AG10803 (cell line): ENCODE data around the gene HIP1R.

Experiments
- DNase-seq: peaks from one replicate; pipeline ENCODE4 v3.0.0; 2010; ENCODE audit warnings: low read depth
- H3K4me3 ChIP-seq: 2 replicates; pipeline ENCODE4 v1.5.1; 2011; ENCODE audit warnings: mild to moderate bottlenecking, low read length, control low read depth
- CTCF ChIP-seq: conservative IDR thresholded peaks from 2 replicates; pipeline ENCODE4 v1.5.1; 2011; ENCODE audit warnings: mild to moderate bottlenecking, low read length, control low read depth, inconsistent platforms

The HIP1R gene

DNA sequence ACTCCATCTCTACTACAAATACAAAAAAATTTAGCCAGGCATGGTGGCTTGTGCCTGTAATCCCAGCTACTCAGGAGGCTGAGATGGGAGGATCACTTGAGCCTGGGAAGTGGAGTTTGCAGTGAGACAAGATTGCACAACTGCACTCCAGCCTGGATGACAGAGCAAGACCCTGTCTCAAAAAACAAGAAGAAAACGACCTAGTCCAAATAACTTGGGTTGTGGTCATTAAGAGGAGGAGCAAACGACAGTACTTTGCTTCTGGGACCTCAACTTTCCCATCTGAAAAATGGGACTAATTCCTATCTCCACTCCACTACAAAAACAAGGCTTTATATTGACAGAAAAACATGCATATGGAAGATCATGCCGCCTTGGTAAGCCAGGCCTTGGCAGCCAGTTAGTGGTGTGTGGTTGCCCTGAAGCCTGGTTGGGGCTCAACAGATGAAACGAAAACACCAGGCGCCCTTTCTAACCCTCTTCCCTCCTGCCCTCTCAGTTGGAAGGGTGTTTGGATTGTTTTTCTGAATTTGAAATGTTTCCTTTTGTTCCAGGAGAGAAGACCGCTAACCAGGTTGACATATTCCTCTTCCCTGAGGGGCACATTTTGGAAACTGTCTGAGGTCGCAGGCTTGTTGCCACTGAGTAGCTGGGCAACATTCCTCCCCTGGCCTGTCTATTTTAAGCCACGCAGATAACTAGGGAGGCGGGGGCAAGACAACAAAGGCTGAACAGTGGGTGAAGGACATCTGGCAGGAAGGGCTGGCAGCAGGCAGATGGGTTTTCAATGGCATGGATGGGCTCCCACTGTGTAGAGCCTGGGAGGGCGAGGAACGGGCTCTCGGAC lies 74.4 kb downstream of the HIP1R start:
- DNase-seq: no peak
- H3K4me3 ChIP-seq: no peak overlapping the region
- no peak for TF ChIP-seq CTCF
